ENCODE results near the gene UNC5A.

The UNC5A gene

GRCh38 chr5:176810687-176811501, 535 bp downstream of the UNC5A start (continued):
- TF ChIP-seq ZNF350 (tag by site-specific recombination; IDR thresholded peaks at IDR 0.05): no peak
- no peak for TF ChIP-seq REPIN1 (tag by site-specific recombination; IDR thresholded peaks at IDR 0.05; ENCODE audit: low read depth)
- no peak for TF ChIP-seq ZNF280C (tag by site-specific recombination; IDR thresholded peaks at IDR 0.05)
- peak; percentile 54 for TF ChIP-seq ZNF335 (tag by site-specific recombination; conservative IDR thresholded peaks at IDR 0.05)
- TF ChIP-seq EGR2 (tag by site-specific recombination; IDR thresholded peaks at IDR 0.05; ENCODE audit: low read depth): peak; percentile 46; the same call in 1 of the 2 replicates
- no peak for TF ChIP-seq ZNF768 (tag by site-specific recombination; IDR thresholded peaks at IDR 0.05)
- peak; percentile 84 for TF ChIP-seq GLIS2 (tag by site-specific recombination; IDR thresholded peaks at IDR 0.05)
- no peak for TF ChIP-seq ZBTB44 (tag by site-specific recombination; IDR thresholded peaks at IDR 0.05)
- TF ChIP-seq KLF16 (tag by site-specific recombination; IDR thresholded peaks at IDR 0.05): no peak
- TF ChIP-seq ZNF624 (tag by site-specific recombination; IDR thresholded peaks at IDR 0.05): no peak

GRCh38 chr5:176812269-176813259, 2.2 kb downstream of the UNC5A start:
- no peak overlapping the region for H3K27ac ChIP-seq (ENCODE audit: extremely low read depth, low read depth, low read length)
- TF ChIP-seq CTCF (tag by site-specific recombination; IDR thresholded peaks at IDR 0.05) (peak; percentile 89), ZNF2 (tag by site-specific recombination; IDR thresholded peaks at IDR 0.05) (peak; percentile 49; the same call in 1 of the 2 replicates), PATZ1 (tag by site-specific recombination; IDR thresholded peaks at IDR 0.05) (peak; percentile 61; the same call in 1 of the 2 replicates), ZNF548 (tag by site-specific recombination; IDR thresholded peaks at IDR 0.05) (no peak), ZNF654 (tag by site-specific recombination; IDR thresholded peaks at IDR 0.05; ENCODE audit: low read depth) (peak; percentile 41), ZFHX2 (tag by site-specific recombination; conservative IDR thresholded peaks at IDR 0.05) (0 out of 2 replicates have a peak, but pooled peaks have one; percentile 30), GLIS2 (tag by site-specific recombination; IDR thresholded peaks at IDR 0.05) (peak; percentile 64), ZNF221 (tag by site-specific recombination; IDR thresholded peaks at IDR 0.05; ENCODE audit: borderline replicate concordance) (no peak), MEIS1 (CRISPR knock-in tag; IDR thresholded peaks at IDR 0.05; ENCODE audit: borderline replicate concordance) (no peak), EGR2 (tag by site-specific recombination; IDR thresholded peaks at IDR 0.05; ENCODE audit: low read depth) (0 out of 2 replicates have a peak, but pooled peaks have one; percentile 13), ZBTB26 (tag by site-specific recombination; optimal IDR thresholded peaks at IDR 0.05) (peak; percentile 31), ZSCAN4 (tag by site-specific recombination; IDR thresholded peaks at IDR 0.05) (no peak)

More at GRCh38 chr5:176812269-176813259, 2.2 kb downstream of the UNC5A start:
- no peaks in the 10 kb centered on the region for H3K9me3 ChIP-seq (ENCODE audit: control insufficient read depth, insufficient read depth, low read depth, low read length)
- no peak overlapping the region for H3K4me3 ChIP-seq (ENCODE audit: low read depth, low read length)
- no peaks in the 10 kb centered on the region for H3K36me3 ChIP-seq (ENCODE audit: control insufficient read depth in 2 of 2, insufficient read depth in 1 of 2, low read length in 2 of 2)
- H3K4me1 ChIP-seq (ENCODE audit: control insufficient read depth, insufficient read depth, low read length): no peaks in the 10 kb centered on the region
- POLR2A ChIA-PET: no interaction called here
- CTCF ChIA-PET: interaction anchor here (0.6 to 3.1 kb wide), 12 partner anchors 8 to 151 kb away, joined by 3 to 20 read pairs (median 4); no protein-coding TSS in a partner anchor
